Erythroblast (primary cell): Measurements from ENCODE around the gene USP53.
"Not testable (repeated sequence)": the region's sequence is repeated elsewhere in the genome, so short reads cannot be mapped to it uniquely, and the experiment has no call there.

Experiments
- DNase-seq, 2 experiments: peaks; one replicate each; lab custom pipeline; 2025; lab: John Stamatoyannopoulos, UW
- GATA1 ChIP-seq: IDR thresholded peaks from 2 replicates; pipeline ENCODE4 v1.6.1; 2011; ENCODE audit warnings: low read depth, mild to moderate bottlenecking, control low read depth, low read length, moderate library complexity
- POLR2A ChIP-seq: IDR thresholded peaks from 2 replicates; pipeline ENCODE4 v1.6.1; 2011; ENCODE audit warnings: mild to moderate bottlenecking, low read length

The USP53 gene

DNA sequence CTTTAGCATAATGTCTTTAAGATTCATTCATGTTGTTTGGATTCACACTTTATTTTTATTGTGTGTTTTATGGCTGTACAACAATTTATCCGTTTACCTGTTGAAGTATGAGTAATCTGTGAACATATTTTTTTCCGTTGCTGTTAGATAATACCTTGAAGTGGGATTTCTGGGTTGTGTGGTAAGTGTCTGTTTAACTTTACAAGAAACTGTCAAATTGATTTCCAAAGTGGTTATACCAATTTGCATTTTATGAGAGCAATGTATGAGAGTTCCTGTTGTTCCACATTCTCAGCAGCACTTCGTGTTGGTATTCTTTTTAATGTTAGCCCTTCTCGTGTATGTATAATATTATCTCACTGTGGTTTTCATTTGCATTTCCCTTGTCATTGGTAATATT is 53.6 kb downstream of the USP53 start:
- no peak for DNase-seq
- TF ChIP-seq POLR2A (no peak), GATA1 (no peak)

DNA sequence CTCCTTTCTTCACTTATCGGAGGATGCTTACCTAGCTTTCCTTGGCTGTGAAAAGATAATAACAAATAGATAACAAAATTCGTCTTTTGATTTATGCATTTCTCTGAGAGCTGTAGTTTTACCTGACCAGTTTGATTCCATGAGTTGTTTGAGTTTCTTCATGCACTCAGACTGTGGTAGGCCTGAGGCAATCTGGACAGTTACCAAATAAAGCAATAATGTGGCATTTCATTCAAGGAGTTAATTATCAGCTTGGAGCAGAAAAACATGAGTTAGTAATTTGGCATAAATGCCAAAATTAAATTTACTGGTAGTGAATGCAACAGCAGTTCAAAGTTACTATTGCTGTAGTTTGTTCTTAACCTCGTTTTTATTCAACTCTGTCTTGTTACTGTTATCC is 56.0 kb downstream of the USP53 start:
- TF ChIP-seq POLR2A (no peak), GATA1 (no peak)
- no peak for DNase-seq

DNA sequence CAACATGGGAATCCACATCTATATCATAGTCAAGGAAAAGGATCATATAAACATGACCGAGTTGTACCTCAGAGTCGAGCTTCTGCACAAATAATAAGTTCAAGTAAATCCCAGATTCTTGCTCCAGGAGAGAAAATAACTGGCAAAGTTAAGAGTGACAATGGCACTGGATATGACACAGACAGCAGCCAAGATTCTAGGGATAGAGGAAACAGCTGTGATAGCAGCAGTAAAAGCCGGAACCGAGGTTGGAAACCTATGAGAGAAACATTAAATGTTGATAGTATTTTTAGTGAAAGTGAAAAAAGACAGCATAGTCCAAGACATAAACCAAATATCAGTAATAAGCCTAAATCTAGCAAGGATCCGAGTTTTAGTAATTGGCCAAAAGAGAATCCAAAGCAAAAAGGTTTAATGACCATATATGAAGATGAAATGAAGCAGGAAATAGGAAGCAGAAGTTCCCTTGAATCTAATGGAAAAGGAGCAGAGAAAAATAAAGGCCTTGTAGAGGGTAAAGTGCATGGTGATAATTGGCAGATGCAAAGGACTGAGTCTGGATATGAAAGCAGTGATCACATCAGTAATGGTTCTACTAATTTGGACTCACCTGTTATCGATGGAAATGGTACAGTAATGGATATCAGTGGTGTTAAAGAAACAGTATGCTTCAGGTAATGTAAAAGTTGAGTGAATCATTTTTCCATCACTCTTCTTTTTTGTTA is 59.0 kb downstream of the USP53 start:
- TF ChIP-seq GATA1: no peak
- TF ChIP-seq POLR2A: no peak
- no peak for DNase-seq

DNA sequence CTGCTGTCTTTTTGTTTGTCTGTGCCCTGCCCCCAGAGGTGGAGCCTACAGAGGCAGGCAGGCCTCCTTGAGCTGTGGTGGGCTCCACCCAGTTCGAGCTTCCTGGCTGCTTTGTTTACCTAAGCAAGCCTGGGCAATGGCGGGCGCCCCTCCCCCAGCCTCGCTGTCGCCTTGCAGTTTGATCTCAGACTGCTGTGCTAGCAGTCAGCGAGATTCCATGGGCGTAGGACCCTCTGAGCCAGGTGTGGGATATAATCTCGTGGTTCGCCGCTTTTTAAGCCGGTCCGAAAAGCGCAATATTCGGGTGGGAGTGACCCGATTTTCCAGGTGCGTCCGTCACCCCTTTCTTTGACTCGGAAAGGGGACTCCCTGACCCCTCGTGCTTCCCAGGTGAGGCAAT is 67.0 kb downstream of the USP53 start:
- not testable (repeated sequence) for DNase-seq

DNA sequence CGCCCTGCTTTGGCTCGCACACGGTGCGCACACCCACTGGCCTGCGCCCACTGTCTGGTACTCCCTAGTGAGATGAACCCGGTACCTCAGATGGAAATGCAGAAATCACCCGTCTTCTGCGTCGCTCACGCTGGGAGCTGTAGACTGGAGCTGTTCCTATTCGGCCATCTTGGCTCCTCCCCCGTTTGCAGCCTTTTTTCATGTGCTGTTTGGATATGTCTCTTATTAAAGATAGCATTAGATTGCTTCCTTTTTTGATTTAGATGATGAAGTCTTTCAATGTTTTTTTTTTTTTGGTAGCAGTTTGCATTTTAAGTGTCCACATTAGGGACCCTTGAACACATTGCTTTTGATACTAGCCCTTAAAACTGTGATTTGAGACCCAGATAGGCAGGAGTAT is 67.4 kb downstream of the USP53 start:
- not testable (repeated sequence) for DNase-seq

DNA sequence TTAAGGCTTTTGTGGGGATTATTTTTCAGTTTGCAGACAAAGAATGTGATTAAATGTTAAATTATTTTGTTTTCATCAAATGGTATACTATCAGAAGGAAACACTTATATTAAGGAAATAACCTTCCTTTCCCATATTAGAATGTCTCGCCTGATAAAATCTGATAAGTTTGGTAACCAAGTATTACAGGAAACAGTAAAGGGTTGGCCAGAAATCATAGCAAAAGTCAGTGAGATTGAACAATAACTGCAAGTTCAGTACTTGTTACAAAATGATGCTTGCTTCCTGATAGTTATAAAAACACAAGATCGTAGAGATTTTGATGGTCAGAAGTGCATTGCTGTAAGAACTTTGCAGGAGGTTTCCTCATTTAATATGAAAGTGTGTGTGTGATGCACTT is 68.9 kb downstream of the USP53 start:
- DNase-seq: no peak
- TF ChIP-seq POLR2A (no peak), GATA1 (no peak)

DNA sequence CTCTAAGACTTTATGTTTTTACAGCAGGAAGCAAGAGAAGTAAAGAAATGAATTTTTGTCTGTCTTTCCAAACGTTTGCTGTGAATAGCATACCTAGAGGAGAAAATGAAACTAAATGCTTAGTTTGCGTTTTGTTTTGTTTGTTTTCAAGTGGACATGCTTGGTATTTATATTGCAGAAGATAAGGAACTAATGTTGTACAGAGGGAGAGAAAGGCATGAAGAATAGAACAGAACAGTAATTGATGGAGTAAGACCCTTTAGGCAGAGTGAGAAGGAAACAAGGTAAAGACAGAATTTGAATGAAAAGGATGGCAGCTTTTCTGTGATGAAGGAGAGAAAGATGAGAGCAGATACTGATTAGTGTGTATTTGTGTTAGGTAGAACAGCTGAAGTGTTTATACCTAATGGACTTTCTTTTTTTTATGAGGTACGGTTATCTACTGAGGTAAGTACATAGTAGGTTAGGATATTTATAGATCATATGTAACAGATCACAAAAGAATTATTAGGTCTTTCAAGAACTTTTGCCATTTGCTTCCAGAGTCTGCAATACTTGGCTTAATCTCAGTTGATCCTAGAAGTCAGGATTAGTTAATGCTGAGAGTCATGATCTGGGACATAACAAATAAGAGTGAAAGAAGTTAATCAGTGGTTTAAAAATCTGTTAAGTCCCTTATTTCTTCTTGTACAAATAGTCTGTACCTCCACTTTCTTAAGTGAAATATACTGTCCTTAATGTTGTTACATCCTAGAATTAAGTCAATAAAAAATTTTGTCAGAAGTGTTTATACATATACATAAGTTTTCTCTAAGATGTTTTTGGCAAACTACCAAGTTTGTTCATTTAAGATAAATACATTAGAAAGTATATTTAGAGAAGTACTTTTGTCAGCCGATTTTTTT is 72.6 kb downstream of the USP53 start:
- TF ChIP-seq GATA1 (no peak), POLR2A (no peak)
- DNase-seq: no peak

DNA sequence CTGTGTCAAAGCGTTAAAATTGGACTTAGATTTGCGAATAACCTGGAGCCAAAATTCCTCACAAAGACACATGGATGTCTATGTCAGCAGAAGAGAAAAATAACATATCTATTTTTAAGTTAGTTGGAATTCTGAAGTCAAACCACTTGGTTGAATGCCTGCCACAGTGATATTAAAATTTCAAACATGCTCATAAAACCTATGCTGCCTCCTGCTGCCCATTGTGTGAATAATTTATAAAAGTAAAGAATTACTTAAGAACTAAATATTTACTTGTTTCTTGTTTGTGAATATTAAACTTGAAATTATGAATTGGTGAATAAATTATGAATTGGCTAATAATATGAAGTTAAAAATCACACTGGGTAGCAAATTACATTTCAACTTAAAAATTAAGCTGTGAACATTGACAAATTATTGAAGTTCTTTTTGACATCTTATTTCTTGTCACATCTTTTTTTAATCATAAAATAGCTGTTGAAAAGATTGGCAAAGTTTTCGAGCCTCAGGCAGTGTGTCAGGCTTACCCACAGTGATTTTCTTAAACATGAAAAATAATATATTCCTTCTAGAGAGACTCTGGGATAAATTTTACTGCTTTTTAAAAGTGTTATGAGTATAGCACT is 74.0 kb downstream of the USP53 start:
- no peak for TF ChIP-seq GATA1
- TF ChIP-seq POLR2A: no peak
- no peak for DNase-seq

DNA sequence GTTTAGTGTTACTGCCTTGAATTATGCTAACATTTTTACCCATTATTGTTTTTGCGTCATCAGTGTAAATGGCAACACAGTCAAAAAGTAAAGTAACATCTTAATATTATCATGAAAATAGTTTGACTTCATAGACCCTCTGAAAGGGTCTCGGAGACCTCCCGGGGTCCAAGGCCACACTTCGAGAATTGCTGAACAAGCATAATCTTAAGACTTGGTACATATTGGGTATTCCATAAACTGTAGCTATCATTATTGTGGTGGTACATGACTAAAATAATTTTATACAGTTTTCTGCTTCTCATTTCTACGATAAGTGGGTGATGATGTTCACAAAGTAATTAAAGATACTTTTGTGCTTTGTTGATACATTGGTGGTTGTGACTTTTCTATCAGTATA is 76.8 kb downstream of the USP53 start:
- no peak for TF ChIP-seq POLR2A
- no peak for TF ChIP-seq GATA1
- DNase-seq: no peak

DNA sequence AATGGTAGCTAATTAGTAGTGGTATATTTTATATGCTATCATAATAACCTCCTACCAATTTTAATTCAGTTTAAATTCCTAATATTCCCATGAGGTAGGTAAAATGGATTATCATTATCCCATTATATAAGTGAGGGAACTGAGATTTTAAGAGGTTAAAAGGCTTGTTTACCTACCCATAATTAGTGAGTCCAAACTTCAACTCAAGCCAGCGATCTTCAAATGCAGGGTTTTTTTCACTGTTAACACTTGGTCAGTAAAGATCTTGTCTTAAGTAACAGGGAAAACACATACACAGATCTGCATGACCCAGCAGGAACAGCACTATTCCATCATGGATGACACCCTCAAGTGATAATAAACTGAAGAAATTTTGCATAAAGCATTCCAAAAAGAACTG is 78.1 kb downstream of the USP53 start:
- DNase-seq: no peak
- no peak for TF ChIP-seq GATA1
- no peak for TF ChIP-seq POLR2A

DNA sequence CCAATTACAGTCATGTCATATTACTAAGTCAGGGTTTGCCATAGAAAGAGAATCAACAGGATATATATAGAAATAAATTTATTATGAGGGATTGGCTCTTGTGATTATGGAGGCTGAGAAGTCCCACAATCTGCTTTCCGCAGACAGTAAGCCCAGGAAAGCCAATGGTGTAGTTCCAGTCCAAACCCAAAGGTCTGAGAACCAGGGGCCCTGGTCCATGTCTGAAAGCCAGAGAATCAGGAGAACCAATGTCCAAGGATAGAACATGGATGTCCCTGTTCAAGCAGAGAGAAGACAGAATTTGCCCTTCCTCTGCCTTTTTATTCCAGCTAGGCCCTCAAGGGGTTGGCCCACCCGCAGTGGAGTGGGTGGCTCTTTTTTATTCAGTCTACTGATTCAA is 83.8 kb downstream of the USP53 start:
- DNase-seq: no peak
- TF ChIP-seq POLR2A (no peak), GATA1 (no peak)

DNA sequence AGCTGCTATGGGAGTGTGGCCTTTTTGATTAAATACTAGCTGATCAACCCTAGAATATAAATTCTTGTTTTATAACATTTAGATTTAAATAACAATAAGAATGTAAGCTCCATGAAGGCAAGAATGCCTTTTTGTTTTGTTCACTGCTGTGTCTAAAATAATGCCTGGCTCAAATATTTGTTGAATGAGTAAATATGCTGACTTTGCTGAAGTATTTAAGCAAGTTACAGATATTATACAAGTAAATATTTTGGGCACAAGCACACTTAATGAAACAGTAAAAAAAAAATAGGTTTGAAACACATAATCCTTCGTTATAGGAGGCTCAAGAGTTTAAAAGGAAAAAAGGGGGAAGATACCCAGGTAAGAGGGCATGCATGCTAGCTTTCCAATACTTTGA is 85.3 kb downstream of the USP53 start:
- TF ChIP-seq GATA1: no peak
- no peak for TF ChIP-seq POLR2A
- no peak for DNase-seq

DNA sequence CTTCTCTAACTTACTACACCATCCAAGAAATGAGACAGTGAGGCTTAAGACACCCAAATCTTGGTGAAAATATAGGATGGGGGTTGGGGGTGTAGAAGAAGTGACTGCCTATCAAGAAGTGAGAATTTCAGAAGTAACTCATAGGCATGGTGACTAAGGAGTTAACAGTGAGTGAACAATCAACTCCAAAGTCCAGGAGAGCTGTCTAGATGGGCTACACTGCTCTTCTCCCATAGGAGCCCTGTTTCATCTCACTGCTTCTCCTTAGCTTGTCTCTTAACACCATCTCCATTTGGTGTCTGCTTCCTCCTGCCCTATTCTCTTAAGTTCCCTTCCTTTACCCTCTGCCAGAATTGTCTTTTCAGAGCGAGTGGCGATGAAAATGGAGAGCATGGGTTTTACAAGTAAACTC is 86.8 kb downstream of the USP53 start:
- TF ChIP-seq POLR2A (no peak), GATA1 (no peak)
- no peak for DNase-seq

DNA sequence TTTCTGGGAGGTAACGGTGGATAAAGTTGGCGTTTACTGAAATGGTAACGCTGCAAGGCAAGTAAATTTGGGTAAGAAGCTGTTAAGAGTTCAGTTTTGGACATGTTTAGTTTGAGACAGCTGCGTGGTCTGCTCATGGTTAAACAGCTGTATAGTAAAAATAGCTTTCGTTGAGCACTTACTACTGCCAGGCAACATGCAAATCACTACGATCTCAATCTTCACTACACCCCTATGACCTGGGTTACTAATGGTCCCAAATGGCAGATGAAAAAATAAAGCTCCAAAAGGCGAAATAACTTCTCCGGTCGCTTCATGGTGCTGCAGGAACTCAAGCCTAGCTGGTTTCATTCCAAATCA is 87.2 kb downstream of the USP53 start:
- no peak for DNase-seq
- no peak for TF ChIP-seq GATA1
- TF ChIP-seq POLR2A: no peak
